HG02610 (cell line): ENCODE measurements around the gene TOR2A.
"Not testable (repeated sequence)": the region's sequence is repeated elsewhere in the genome, so short reads cannot be mapped to it uniquely, and the experiment has no call there.

Experiments used
- ATAC-seq: cut with Tn5 transposase; IDR thresholded peaks from one replicate; pipeline ENCODE4 v1.9.1; 2021; ENCODE audit warnings: mild to moderate bottlenecking, moderate library complexity; ENCODE audit not compliant: unreplicated experiment

Gene TOR2A

DNA sequence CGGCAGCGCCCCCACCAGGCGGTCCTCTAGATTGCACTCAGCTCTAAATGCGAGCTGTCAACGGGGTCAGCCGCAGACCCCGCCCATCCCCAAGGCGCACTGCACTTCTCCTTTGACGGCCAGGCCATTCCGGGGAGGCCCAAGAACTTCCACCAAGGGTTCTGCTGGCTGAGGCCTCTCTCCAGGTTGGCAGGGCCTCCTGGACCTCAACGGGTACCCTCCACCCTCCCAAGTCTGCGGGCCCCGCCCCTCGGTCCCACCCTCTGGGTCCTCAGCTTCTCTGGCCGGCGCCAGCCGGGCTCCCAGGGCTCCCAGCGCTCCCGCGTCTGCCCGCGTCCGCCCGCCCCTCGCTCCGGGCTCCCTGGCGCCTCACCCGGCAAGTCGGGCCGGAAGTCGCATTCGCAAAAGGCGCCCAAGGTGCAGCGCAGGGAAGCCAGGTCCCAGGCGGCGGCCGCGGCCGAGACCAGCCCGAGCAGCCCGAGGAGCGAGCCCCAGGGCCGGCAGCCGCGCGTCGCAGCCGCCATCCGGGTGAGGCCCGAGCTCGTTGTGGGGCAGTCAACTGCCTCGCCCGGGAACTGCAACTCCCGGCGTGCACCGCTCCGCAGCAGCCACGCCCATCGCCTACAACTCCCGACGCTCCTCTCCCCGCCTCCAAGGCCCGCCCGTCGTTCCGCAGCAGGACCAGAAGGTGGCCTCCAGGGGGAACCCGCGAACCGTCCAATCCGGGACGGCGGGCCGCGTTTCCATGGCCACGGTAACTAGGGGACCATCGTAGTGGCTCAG lies at the start of gene TOR2A:
Gene TOR2A, minus strand, starts transcription at position 548 of the 783 bp plus-strand sequence. Its CDS starts 24 bp downstream, at position 524.
- ATAC-seq: peak; percentile 85

DNA sequence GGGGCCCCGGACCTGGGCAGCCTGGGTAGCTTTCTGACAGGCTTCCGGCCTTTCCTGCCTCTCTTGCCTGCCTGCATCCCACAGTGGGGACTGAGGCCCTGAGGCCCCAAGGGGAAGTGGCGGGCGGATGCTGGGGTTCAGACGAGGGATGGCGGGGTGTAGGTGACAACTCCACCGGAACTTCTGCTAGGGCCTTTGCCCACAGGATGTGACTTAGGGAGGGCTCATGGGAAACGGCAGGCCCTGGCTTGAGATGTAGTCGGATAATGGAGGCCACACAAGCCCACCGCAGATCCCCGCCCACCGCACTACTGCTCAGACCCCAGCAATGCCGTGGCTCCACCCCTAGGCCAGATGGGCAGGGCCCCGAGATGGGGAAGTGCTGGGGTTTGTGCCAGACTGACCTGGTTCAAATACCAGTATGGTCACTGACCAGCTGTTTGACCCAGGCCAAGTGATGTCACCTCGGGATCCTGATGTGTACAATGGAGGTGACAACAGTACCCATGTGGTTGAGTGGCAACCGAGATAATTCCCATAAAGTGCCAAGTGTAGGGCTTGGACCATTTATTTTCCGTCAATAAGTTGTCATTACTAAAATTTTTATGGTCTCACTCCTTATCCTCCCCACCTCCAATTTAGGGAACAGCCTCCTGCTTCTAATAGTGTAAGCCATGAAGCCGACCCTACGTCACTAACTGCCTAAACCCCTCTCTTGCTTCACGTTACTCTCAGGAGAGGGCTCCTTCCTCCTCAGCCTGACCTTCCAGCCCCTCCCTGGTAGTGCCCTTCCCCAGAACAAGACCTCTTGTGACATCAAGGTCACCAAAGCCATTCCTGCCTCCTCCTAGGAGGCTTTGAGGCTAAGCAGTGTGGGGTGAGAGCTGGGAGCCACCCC lies 48.3 kb upstream of the TOR2A start:
- ATAC-seq: no peak

DNA sequence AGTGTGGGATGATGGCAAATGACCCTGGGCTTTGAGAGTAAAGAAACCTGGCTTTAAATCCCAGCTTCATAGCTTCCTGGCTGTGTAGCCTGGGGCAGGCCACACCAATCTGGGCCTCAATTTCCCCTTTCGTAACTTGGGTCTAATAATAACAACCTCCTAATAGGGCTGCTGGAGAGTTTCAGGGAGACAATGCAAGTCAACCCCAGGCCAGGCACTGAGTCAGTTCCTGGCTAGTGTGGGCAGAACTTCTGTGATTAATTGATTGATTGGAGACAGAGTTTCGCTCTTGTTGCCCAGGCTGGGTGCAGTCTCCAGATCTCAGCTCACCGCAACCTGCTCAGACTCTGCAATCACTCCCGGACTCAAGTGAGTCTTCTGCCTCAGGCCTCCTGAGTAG lies 46.7 kb upstream of the TOR2A start:
- no peak for ATAC-seq

DNA sequence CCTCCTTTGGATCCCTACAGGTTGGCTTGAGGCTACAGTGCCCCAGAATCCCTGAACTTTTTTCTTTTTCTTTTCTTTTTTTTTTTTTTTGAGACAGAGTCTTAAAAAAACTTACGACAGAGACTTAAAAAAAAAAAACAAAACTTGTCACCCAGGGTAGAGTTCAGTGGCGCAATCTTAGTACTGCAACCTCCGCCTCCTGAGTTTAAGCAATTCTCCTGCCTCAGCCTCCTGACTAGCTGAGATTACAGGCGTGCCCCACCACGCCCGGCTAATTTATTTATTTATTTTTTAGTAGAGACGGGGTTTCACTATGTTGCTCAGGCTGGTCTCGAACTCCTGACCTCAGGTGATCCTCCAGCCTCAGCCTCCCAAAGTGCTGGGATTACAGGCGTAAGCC lies 45.8 kb upstream of the TOR2A start:
- ATAC-seq: not testable (repeated sequence)

DNA sequence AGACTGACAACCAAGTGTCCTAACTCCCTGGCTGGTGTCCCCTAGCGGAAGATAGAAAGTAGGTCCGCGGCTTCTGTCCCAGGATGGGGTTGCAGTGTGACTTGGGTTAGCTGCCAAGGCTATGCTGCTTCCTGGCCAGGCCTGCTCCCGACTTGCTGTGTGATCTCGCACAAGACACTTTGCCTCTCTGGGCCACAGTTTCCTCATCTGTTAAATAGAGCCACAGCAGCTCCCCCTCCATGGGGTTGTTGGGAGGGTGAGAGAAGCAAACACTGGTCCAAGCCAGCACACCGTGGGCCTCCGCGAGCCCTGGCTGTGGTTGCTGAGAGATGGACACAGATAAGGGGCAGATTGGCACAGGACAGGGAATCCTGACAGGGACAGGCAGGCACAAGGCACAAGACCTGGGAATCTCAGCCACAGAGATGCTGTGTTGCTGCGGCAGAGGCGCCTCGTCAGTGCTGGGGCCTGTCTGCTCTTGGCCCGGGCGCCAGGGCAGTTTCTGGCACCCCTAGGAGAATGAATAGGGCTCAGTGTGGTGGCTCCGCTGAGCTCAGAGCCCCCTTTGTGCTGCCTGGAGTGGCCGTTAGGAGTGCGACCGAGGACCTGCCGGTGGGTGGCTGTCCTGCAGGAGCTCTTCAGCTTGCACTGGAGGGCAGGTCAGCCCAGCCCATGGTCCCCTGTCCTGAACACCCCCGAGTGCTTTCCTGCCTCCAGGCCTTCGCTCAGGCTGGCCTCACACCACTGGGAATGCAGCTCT lies 45.2 kb upstream of the TOR2A start:
- no peak for ATAC-seq

DNA sequence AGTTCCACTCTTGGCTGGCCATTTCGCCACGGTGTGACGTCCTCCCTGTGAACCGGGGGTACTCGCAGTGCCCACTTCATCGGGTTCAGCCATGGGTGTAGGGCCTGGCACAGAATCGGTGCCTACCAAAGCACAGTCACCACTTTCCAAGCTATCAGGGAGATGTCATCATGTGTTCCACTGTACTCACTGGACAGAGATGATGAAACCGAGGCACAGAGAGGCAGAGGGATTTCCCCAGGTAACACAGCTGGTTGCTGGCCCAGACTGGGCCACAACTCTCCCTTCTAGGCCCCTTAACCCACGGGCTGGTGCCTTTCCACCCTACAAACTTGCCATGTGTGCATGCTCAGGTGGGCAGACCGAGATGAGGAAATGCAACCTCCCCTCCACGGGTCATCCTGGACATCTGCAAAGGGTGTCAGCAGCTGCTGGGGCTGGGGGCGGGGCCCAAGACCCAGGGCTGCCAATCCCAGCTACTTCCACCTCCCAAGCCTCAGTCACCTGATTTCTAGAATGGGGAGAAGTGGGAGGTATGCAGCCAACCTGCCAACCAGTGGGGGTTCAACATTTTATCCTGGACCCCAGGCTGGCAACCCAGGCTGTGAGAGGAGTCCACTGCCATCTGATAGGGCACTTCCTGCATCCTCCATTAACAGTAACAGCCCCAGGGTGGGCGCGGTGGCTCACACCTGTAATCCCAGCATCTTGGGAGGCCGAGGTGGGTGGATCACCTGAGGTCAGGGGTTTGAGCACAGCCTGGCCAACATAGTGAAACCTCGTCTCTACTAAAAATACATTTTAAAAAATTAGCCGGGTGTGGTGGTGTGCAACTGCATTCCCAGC lies 44.3 kb upstream of the TOR2A start:
- peak; percentile 40 for ATAC-seq

DNA sequence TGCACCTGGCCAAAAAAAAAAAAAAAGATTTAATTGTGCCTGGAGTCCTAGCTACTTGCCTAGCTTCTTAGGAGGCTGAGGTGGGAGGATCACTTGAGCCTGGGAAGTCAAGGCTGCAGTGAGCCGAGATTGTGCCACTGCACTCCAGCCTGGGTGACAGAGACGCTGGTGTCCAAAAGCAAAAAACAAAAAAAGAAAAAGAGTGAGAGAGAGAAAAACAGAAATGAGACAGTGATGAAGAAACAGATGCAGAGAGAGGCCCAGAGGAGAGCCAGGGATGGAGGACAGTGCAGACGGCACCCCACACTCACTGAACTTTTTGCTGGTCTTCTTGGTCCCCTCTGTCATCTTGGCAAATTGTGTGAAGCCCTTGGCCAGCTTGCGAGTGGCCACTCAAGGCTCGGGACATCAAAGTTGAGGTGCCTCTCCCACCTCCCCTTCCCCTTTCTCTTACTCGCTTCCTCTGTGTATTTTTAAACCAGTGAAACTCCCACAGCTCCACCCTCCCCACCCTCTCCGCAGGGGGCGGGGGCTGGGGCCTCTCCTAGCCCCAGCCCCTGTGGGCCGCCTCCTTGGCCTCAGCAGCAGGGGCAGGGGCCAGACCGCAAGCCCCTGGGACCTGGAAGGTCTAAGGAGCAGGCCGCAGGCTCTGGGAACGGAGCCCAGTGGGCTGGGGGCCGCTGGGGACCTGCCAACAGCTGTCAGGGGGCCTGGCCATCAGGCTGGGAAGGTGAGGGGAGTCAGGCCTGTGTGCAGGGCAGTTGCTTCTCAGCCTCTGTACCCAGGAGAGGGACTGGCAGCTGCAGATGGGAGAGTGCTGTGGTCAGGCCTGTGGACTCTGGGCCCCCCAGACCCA lies 43.4 kb upstream of the TOR2A start, which contains the start of gene SH2D3C:
Gene SH2D3C, minus strand, starts transcription at position 387 of the 856 bp plus-strand sequence. Its CDS starts 39 bp downstream, at position 348.
- no peak for ATAC-seq

DNA sequence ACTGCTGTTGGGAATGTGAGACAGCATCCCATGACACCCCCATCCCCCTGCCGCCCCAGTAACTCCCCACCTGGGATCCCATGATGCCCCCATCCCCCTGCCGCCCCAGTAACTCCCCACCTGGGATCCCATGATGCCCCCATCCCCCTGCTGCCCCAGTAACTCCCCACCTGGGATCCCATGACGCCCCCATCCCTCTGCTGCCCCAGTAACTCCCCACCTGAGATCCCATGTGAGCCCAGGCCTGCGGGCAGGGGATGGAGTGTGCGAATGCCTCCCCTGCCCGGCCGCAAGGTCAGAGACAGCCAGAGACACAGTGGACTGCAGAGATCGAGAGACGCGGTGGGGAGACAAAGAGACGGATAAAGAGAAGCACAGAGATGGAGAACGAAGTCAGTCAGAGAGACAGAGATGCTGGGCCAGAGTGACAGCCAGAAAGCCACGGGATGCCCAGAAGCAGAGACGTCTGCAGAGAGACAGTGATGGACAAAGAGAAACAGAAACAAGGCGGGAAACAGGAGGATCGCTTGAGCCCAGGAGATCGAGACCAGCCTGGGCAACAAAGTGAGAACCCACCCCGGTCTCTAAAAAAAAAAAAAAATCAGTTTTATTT lies 42.4 kb upstream of the TOR2A start:
- no peak for ATAC-seq

DNA sequence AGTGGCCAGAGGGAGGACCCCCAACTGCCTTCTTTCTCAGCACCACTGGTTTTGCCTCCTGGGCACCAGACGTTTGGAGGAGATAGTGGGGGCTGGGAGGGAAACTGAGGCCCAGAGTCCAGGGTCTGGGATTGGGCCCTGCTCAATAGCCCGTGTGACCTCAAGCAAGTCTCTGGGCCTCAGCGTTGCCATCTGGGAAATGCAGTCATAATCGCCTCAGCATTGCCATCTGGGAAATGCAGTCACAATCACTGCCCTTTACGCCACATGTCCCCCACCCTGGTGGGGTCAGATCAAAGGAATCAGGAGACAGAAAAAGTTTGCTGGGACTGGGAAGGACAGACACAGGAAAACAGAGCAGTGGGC lies 41.8 kb upstream of the TOR2A start:
- ATAC-seq: no peak

DNA sequence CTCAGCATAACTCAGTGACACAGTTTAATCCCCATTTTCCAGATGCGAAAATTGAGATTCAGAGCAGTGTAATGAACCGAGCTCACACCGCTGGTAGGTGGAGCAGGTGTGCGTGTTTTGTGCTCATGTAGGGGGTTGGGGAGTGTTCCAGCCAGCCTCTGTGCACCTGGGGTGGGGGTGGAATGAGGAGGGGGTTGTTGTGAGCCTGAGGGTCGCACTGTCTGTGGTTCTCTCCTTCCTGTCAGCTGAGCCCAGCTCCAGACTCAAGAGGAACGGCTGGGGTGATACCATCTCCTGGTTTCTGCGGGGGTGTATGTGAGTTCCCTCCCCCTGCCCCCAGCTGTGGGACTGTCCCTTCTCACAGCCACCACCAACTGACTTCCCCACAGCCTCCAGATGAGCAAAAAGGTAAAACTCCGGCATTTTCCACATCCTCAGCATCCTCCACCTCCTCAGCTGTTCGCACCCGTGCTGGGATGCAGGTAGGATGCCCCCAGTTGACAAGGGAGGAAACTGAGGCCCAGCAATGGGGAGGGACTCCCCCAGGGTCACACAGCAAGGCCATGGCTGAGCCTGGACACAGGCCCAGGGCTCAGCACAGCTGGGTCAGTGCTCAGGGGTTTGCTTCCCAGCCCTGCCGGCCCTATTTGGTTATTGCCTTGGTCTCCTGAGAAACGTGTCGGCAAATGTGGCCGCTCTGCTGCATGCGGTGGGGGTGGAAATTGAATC lies 41.3 kb upstream of the TOR2A start:
- ATAC-seq: no peak

DNA sequence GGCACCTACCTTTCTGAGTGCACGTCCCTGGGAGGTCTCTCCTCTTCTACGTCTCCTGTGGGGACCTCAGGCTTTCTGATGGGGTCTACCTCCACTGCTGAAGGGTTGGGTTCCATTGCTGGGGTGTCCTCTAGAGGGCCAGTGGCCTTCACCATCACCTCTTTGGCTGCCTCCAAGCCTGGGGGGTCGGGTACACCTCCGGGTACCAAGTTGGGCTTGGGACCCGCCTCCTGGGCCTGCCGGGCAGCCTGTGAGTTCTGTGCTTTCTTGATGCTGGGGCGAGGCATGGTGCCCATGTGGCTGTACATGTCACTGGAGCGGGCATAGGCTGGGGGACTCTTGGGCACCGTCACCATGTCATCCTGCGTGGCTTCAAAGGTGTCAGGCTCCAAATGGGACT lies 38.9 kb upstream of the TOR2A start:
- no peak for ATAC-seq

DNA sequence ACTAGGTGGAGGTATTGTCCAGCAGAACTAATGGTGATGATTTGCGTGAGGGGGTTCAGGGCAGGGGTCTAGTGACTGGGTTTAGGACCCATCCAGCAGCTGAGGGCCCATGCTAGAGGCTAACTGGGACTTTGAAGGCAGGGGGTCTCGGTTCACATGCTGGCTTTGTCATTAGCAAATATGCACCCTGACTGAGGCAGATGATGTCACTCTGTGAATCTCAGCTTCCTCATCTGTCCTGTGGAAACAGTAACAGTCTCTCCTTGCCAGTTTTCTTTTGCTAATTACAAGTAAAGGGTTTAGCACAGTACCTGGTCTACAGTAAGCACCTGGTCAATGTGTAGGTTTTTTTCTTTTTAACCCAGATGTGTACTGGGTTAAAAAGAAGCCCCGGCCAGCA lies 38.2 kb upstream of the TOR2A start:
- no peak for ATAC-seq

DNA sequence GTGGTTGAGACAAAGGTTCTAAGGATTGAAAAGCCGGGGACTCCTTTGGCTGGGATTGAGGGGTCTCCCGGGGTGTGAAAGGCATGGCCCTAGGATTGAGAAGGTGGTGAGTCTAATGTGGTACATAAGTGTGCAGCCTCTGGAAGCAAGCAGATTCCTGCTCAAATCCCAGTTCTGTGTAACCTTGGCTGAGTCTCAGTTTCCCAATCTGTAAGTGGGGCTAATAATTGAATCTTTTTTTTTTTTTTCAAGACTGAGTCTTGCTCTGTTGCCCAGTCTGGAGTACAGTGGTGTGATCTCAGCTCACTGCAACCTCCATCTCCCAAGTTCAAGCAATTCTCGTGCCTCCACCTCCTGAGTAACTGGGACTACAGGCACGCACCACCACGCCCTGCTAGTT lies 37.5 kb upstream of the TOR2A start:
- ATAC-seq: no peak

DNA sequence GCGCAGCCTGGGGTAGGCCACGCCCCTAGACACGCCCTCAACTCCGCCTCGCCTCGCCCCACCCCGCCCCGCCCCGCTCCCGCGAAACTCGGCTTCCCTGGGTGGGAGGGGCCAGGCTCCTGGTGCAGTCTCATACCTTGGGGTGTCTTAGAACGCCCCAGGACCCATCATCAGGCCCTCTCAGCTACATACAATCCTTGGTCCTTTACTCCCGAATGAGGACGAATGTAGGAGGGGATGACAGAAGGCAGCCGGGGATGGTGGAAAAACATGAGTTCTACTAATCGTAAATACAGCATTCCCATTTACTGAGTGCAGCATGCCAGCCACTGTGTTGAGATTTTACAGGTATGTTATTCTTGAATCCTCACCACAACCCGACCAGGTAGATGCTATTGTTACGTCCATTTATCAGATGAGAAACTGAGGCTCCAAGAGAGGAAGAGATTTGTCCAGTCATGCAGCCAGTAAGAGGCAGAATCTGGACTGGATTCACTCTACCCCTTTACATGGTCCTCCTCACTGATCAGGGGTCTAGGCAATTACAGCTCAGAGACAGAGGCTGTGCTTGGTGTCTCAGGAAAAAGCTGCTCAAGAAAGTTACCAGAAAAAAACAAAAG lies 36.6 kb upstream of the TOR2A start:
- ATAC-seq: no peak

DNA sequence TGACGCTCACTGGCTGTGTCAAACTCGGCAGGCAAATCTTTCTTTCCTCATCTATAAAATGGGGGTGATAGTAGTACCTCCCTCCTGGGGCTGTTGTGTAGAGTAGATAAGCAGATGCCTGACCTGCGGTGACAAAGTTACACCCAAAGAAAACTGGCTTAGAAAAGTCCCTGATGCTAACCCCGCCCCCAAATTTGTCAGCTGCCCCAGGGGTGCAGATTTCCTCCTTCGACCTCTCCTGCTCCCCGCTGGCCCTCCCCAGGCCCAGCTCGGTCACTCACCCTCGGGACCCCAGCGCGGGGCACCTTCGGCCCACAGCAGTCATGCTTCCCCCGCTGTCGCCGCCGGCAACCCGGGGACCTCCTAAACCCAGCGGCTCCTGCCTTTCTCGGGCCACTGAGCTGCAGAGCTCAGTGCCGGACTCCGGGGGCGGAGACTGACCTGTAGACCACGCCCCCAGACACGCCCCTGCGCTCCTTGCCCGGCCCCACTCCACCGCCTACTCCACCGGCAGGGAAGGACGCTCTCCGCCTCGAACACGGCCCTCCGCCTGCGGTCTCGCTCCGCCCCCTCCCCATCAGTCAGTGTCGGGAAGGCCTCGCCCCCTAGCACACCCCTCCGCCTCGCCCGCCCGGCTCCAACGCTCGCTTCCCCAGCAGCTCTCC lies 35.9 kb upstream of the TOR2A start:
- ATAC-seq: peak; percentile 84

DNA sequence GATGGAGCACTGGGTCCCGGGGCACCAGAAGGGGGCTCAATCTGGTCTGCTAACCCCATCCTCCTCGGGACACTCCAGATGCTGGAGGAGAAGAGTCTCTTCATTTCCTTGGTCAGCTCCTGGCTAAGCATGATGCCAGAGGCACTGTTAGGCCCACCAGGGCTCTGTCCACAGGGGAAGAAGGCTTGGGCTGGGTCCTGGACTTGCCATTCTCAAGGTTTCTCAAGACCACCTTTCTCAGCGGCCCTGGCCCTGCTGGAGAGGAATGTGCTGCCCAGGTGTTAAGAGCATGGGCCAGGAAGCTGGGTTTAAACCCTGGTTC lies 35.5 kb upstream of the TOR2A start:
- no peak for ATAC-seq

DNA sequence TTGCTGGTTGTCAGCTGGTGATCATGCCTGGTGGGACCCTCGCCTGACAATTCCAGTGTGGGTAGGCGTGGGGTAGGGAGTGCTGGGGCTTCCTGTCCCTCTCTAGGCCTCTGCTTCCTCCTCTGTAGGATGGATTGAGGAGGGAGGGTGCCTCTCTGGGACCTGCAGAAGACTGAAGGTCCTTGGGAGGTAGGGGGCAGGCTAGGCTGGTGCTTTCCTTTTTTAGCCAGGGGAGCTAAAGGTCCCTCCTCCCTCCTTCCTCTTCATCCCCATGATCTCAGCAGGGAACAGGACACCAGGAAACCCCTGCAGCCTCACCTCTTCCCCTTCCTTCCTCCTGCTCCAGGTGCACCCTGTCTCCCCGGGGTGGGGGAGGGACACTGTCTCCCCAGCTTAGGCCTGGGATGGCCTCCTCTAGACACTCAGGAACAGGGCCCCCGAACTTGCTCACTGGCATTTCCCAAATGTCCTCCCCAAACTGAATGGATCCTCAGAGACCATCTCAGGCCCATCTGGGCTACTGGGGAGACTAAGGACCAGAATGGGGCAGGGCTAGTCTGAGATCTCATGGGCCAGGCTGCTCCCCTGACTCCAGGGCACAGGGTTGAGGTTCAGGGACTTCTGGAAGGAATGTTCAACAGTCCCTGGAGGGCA lies 35.0 kb upstream of the TOR2A start:
- no peak for ATAC-seq
